GM18499 (cell line): ENCODE results near the gene NLN.
"Not testable (repeated sequence)": the region's sequence is repeated elsewhere in the genome, so short reads cannot be mapped to it uniquely, and the experiment has no call there.

Source experiments
- ATAC-seq: cut with Tn5 transposase; IDR thresholded peaks from one replicate; pipeline ENCODE4 v1.9.1; 2021; ENCODE audit warnings: moderate number of reproducible peaks; ENCODE audit not compliant: insufficient read depth, unreplicated experiment

The NLN gene

DNA sequence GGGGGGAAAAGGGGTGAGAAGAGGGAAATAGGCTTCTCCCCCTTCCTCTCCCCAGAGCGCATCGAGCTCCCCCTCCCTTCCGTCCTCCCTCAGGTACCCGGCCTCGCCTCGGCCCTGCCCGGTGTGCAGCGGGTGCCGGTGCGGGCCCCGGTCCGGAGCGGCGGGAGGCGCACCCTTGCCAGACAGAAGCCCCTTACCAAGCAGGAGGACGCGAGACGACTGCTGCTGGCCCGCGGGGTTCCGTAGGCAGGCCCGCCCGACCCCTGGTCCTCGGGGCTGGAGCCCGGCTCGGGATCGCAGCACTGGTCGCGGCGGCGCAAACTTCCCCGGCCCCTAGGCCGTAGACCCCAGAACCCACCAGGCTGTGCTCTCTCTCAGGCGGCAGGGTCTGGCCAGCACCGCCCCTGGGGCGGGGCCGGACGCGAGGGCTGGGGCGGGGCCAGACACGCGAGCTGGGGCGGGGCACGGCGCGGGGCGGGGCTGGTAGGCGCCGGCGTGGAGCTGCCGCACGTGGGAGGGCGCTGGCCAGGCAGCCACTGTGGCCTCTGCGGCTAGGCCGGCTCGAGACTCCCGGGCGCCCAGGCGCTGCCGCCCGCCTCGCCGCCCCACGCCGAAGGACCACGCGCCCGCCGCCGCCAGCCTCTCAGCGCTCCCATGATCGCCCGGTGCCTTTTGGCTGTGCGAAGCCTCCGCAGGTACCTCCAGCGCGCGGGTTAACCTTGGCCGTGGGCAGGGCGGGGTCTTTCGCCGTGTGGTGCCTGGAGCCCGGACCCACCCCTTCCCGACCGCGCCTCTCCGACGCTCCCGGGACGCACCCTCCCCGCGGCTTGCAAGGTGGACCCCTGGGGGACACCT is at the start of gene NLN, which contains the start of gene SGTB:
Gene NLN (plus strand): TSS at position 486 of the 855 bp plus-strand sequence. CDS start 169 bp downstream, at position 655.
Gene SGTB (minus strand): TSS at position 390 of the 855 bp plus-strand sequence. CDS start 1,302 bp downstream, outside the sequence.
- peak; percentile 57 for ATAC-seq

DNA sequence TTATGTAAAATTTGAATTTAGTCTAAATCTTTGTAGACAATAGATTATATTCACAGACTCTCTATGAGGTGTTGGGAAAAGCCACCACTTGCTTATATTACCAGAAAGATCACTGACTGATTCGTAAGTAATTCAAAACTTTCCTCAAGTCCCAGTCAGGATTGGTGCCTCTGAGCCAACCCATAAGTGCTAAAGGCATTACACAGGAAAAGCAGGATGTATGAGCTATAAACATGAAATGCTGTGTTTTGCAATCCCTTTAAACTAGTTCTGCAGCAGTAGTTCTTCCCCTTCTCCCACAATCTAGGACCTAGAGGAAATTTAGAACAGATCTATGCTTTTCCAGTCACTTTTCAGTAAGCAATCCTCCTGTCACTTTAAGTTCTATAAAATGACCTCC is 49.2 kb upstream of the NLN start:
- ATAC-seq = no peak

DNA sequence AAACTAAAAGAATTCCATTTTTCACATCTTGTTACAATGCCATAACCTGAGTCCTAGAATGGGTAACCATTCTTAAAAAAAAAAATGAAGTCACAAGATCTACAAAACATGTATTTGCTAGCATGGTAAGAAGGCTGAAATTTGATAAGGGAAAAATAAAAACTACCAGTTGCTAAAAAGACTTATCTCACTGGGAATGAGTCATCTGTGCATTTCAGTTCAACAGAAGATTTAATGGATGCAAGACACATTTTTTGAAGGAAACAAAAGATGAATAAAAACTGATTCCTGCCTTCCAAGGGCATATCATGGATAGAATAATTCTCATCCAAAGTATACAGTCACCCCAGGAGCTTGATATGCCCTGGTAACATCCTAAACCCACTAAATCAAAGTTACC is 47.3 kb upstream of the NLN start:
- no peak for ATAC-seq

DNA sequence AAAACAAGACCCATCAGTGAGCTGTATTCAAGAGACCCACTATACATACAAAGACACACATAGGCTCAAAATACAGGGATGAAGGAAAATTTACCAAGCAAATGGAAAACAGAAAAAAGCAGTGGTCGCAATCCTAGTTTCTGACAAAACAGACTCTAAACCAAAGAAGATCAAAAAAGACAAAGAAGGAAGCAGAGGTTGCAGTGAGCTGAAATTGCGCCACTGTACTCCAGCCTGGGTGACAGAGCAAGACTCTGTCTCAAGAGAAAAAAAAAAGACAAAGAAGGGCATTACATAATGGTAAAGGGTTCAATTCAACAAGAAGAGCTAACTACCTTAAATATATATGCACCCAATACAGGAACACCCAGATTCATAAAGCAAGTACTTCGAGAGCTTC is 45.9 kb upstream of the NLN start:
- ATAC-seq = not testable (repeated sequence)

DNA sequence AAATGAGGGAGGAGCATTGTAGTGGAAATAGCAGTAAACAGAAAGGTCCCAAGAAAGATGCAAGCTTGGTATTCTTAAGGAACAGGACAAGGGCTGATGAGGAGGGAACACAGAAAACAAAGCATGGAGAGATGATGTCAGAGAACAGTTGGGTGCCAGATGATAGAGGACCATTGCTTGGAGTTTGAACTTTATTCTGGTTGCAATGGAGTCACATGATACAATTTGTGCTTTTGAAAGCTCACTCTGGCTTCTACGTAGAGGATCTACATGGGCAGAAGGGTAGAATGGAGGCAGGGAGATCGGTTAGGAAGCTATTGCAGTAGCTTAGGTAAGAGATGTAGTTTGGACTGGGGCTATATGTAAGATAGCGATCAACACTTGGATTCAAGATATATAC is 39.9 kb upstream of the NLN start:
- no peak for ATAC-seq

DNA sequence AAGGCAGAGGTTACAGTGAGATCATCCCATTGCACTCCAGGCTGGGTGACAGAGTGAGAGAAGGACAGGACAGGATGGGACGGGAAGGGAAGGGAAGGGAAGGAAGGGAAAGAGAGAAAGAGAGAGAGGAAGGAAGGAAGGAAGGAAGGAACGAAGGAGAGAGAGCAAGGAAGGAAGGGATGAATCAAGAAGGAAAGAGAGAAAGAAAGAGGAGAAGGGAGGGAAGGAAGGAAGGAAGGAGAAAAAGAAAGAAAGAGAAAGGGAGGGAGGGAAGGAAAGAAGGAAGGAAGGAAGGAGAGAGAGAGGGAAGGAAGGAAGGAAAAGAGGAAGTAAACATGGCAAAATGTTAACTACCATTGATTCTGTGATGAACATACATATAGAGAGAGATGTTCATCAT is 28.9 kb upstream of the NLN start:
- no peak for ATAC-seq

DNA sequence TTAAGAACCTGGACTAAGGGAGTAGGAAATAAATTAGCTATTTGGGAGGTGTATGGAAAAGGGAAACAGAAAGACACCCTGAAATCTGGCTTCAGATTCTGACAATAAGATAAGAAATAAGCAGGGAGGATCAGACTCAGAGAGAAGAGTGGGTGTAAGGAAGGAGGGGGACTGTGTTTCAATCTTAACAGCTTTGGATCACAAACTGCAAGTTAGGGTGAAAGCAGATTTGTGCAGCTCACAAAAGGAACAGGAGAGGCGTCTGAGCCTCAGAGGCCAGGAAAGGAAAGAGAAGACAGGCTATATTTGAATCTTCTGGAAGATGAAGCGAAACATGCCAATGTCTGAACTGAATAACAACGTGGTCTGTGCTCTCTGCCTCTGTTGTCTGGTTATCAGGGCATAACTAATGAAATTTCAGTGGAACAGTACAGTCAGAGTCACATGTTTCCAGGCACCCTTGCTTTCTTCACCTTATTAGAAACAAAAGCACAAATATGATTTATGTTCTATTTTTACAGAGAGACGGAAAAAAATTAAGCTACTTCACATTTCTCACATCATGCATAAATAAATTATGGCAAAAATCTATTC is 26.7 kb upstream of the NLN start:
- ATAC-seq = no peak

DNA sequence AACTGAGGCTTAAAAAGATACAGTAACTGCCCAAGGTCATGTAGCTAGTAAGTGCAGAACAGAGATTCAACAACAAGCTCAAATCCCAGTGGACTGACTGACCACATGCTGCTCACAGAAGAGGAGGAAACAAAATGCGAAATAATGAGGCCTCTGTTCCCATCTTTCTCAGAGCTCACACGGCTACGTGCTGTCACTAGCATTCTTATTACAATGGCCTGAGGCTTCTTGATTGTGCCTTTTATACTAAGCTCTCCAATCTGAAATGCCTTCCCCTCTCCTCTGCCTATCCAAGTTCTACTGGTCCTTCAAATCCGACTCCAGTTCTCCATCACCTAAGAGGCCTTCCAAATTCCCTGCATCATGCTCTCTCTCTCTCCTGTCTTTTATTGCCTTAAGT is 26.1 kb upstream of the NLN start:
- no peak for ATAC-seq

DNA sequence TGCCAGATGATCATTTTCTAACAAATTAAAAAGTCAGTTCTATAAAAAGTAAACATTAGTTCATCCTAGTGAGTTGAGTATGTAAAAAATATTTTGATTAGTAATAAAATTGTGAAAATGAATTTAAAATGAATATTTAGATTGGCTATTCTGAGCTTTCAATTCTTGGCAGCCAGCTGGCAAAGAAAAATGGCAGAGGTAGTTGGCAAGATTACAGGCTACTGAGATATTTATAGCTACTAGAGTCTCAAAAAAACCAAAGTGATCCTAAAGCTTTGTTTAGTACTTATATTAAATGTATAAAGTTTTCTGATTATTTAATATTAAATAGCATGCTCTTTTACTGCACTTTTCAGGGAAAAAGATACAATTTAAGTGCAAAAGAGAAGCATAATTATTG is 25.1 kb upstream of the NLN start:
- ATAC-seq = no peak

DNA sequence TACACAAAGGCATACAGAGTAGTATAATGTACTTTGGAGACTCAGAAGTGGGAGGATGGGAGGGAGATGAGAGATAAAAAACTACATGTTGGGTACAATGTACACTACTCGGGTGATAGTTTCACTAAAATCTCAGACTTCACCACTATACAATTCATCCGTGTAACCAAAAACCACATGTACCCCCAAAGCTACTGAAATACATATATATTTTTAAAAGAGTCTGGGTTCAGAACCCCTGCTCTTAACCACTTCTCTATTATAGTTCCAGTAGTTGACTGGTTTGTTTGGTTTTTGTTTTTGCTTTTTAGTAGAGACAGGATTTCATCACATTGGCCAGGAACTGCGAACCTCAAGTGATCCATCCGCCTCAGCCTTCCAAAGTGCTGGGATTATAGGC is 22.7 kb upstream of the NLN start:
- peak; percentile 67 for ATAC-seq

DNA sequence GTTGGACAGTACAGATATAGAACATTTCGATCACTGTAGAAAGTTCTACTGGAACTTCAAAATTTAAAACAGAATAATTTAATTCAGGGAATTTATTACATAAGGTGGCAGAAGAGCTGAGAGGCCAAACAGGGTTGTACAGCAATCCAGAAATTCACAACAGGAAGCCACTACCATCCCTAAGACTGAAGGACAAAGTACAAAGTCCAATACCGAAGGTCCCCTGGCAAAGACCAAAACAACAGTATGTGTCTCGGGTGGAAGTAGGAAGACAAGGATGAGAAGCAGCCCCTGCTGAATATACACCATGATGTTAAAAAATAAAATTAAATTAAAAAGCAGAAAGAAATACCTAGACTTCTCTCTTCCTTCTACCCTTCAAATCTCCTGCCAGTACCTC is 20.0 kb upstream of the NLN start:
- ATAC-seq = no peak

DNA sequence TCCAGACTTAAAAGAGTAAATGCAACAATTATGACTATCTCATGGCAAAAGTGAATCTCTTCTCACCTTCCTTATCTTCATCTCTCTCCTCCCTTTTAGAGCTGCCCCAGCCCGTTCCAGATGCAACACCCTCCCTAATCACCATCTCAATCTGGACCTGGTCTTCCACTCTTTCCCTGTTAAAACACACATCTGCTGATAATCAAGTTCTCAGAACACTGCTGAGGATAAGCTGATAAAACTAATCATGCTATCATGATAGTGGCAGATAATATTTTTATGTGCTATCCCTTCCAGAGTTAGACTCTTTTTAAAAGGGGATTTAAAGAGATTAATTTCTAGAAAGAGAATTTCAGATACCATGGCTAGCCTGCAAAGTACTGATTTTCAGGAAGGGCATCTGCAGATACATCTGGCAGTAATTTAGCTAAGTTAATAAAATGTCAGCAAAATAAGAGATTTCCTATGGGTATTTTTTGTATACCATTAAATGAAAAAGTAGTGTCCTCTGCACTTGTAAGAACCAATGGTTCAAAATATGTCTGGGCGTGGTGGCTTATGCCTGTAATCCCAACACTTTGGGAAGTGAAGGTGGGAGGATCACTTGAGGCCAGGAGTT is 17.3 kb upstream of the NLN start:
- no peak for ATAC-seq

DNA sequence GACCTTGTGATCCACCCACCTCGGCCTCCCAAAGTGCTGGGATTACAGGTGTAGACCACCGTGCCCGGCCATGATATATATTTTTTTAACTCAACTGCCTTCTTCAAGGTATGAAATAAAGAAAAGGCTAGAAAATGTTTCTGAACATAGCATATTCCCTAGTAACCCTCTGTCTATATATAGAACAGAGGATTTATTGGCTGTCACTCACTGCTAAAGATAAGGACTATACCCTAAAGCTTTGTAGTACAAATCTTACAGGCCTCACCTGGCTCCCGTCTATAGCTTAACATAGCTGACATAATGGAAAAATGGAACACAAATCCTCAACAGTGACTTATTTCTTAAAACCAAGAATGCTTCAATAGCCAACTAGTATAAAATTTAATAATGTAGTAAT is 14.3 kb upstream of the NLN start:
- ATAC-seq = no peak

DNA sequence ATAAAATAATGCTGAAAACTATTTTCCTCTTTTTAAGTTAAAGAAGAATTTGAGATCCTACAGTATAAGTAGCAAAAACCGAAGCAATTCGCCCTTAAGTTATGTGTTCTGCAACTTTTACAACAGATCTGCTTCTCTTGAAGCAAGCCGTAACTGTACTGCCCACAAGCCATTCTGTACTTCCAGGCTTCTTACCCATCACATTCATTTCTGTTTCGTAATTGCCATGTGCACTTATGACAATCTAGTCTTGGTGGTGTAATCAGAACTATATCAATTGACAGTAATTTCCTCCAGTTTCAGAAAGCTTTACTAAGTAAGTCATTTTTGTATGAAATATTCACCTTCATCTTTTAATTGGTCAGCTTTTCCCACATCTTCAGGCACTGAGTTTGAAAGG is 13.9 kb upstream of the NLN start:
- no peak for ATAC-seq

DNA sequence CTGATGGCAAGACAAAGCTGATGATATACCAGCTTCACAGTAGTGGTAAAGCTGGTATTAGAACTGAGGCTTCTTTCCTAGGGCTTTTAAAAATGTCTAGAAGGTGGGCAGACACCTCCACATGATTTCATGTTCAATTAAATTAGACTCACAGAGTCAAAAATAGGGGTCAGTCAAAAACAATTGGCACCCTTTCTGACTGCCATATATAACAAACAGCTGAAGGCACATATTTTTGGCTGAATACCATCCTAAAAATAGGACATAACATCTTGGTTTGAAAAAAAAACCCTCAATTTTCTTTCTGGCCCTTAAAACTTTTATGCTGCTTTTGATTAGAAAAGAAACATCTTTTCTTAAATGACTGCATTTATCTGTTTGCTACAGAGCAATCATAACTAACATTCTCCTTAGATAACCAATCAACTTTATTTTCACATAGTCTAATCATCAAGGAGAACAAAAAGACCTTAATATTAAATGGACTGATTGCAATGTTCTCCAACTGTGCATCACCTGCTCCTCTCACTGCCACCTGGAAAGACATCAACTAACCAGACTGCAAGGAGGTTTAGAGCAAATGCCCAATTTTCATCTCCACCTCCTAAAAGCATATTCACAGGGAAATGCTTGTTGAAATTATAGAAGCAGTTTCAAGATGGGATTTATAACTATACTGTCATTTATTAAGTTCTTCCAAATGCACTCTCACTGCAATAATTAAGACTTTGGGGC is 3.3 kb upstream of the NLN start:
- ATAC-seq = no peak

DNA sequence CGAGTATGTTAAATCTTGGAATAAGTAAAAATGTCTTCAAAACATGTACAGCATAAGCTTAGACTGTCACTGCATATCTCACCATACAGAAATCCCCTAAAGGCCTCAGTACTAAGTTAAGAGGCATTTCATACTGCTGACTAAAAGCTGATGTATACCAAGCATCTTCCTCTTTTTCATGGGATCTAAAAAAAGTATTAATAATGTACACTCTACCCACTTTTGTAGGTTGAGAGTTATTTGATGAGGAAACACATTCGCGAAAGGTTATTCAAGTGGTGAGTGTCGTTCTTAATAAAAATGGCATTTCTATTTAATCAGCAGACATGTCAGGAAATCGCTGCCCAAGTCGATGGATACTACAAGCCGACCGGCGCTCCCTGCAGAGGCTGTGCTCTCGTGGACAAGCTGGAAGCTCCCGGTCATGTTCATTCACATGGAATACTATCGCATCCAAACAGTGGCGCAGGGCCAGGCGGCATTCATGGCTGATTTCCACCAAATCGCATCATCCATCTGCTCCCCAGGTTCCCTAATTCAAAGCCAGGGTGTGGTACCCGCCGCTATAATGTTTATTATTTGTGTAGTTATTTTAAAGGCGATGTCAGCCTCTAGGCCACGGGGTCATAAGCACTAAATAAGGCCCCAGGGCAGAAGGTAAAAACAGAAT is 820 bp upstream of the NLN start:
- no peak for ATAC-seq

DNA sequence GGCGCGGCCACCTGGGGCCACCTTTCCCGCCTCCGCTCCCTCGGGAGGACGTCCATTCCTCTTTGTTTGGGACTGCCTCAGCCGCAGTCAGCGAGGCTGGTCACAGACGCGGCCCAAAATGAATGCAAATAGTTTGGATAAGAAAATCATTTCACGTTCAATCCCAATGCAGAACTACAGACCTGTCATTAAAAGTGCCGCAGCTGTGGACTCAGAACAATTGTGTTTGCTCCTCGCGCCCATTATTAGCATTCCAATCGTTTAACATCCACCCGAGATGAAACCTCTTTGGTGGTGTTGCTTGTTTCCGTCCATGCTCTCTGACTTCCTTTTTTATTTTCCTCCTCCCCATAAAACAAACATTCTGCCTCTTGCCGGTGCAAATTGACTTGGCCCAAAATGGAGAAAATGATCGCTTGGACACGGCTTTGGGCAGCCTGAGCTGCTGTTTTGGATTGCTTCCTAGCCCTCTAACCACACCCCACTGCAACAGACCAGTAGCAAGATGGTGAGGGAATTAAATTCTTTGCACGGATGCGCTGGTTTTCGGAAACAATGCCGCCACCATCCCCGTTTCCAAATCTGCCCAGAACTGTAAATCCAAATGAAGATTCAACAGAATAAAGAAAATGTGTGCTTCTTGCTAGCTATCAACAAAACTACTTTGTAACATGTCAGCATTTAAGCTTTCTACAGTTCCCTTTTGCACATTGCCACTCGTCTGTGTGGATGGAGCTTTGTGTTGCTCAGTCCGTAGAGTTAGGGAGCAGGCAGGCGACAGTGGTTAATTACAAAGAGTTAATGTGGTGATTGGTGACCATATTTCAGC is 784 bp downstream of the NLN start:
- no peak for ATAC-seq

DNA sequence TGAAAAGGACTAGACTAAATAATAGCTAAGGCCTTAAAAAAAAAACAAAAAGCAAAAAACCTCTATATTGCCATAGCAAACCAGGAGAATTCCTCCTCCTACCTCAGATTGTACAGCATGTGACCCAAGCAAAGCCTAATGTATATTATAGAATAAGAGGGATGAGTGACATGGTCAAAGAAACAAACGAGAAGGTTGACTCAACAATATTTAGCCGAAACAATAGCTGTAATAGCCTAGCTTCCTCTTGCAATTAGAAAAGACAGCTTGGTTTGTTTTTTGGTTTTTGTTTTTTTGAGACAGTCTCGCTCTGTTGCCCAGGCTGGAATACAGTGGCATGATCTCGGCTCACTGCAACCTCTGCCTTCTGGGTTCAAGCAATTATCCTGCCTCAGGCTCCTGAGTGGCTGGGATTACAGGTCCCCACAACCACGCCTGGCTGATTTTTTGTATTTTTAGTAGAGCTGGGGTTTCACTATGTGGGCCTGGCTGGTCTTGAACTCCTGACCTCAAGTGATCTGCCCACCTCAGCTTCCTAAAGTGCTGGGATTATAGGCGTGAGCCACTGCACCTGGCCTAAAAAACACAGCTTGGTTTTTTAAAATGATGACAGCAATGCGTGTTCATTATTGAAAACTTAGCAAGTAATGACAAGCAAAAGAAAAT is 5.6 kb downstream of the NLN start:
- ATAC-seq = no peak

DNA sequence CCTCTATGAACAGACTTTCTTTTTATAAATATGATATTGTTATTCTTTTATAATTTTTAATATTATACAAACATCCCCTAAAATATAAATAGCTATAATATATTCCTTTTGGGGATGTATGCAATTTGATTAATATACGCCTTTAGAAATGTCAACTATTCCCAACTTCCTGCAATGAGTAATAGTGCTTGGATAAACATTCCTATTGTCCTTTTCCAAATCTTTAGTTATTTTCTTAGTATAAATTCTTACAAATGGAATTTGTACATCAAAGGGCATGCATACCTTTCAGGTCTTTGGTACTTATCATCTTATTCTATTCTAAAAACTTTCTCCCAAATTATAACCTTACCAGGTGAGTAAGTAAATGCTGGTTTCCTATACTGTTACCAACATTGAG is 6.2 kb downstream of the NLN start:
- ATAC-seq = no peak
